OCI-M2 (cell line): Measurements from ENCODE around the gene CBLB.
"Not testable (repeated sequence)": the region's sequence is repeated elsewhere in the genome, so short reads cannot be mapped to it uniquely, and the experiment has no call there.

Experiments
- DNase-seq: peaks from one replicate; lab custom pipeline; 2025; ENCODE audit not compliant: unreplicated experiment; lab: John Stamatoyannopoulos, UW

Gene CBLB

GRCh38 chr3:105763659-105764036, 105.2 kb downstream of the CBLB start:
- DNase-seq: no peak

DNA sequence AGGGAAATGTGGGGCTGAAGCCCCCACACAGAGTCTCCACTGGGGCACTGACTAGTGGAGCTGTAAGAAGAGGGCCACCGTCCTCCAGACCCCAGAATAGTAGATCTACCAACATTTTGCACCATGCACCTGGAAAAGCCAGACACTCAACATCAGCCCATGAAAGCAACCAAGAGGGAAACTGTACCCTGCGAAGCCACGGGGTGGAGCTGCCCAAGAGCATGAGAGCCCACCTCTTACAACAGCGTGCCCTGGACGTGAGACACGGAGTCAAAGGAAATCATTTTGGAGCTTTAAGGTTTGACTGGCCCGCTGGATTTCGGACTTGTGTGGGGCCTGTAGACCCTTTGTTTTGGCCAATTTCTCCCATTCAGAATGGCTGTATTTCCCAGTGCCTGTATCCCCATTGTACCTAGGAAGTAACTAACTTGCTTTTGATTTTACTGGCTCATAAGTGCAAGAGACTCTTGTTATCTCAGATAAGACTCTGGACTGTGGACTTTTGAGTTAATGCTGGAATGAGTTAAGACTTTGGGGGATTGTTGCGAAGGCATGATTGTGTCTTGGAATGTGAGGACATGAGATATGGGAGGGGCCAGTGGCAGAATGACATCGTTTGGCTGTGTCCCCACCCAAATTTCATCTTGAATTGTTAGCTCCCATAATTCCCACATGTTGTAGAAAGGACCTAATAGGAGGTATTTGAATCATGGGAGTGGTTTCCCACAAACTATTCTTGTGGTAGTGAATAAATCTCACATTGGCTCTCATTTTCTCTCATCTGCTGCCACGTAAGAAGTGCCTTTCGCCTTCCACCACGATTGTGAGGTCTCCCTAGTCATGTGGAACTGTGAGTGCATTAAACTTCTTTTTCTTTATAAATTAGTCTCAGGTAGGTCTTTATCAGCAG, 105.8 kb downstream of the CBLB start:
- DNase-seq: no peak

GRCh38 chr3:105762214-105762613, 106.6 kb downstream of the CBLB start:
- not testable (repeated sequence) for DNase-seq

DNA sequence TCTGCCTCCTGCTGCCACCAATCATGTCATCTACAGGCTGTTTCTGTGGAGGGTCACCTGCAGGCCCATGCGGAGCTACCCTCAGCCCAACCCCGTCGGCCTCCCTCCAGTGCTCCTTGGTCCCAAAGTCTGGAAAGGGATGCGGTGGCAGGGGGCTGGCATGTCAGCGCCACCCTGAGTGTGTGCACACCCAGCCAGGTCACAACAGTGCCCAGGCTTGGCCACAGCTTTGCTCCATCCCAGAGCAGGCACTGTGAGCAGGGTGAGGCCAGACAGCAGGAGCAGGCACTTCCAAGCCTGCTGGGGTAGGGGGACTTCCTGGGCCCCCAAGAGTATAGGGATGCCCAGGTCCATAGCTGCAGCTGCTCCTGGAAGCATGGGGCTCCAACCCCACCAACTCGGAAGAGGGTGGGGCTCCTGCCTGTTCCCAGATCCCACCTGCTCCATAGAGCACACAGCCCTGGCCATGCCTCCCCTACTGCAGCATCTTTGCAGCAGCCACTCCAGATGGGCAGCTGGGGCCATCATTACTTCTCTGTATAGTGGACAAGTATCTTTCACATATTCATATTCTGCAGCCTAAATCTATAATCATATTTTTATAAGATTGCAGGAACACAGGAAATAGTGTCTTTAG, 109.3 kb downstream of the CBLB start:
- DNase-seq: no peak

- no peak for DNase-seq
Measured at GRCh38 chr3:105758451-105758850, 110.4 kb downstream of the CBLB start.

DNA sequence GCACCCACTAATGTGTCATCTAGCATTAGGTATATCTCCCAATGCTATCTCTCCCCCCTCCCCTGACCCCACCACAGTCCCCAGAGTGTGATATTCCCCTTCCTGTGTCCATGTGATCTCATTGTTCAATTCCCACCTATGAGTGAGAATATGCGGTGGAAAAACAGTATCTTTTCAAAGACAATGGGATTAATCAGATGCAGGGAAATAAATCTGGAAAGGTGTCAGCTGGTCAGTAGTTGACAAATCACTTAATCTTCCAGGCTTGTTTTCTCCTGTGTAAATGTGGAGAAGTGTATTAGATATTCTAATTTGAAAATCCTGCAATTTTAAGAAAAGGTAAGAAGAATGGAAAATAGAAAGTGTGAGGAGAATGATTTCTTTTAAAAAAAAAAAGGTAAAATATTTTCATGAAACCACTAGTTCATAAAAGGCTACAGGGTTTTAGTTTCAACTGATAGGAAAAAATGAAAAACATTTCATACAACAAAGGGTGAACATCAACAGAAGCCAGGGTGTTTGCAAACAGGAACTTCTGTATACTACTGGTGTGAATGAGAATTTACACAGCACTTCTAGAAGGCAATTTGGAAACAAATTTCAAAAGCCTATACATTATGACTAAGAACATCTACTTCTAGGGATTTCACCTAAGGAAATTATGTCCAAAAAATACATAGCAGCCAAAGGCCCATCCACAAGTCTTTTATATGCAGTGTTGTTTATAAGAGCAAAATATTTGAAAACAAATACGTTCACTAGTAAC, 113.5 kb downstream of the CBLB start:
- DNase-seq: no peak

DNA sequence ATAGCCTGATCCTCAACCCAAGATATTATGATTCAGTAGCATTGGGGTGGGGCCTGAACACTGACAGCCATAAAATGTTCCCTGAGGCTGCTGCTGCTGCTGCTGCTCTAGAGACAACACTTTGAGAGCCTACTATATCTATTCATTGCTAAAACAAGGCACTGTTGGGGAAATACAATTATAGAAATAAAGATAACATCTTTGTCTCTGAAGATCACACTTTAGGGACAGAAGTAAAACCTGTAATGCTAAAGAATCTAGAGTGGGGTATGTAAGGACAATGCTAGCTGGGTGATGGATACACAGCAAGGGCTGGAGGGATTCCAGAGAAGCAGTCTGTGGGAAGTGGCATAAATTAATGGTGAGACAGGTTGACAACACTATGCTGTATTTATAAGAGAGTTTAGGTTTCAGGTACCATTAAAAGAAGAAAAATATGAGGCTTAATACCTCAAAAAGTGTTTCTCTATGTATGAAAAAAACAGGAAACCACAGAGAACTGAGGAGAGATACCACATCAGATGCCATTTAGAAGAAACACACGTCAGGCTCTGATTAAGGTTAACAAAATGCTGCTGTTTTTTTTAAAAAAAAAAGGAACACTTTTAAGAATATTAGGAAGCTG, 115.9 kb downstream of the CBLB start:
- DNase-seq: no peak

- no peak for DNase-seq
Measured at GRCh38 chr3:105747696-105748095, 121.1 kb downstream of the CBLB start.

DNA sequence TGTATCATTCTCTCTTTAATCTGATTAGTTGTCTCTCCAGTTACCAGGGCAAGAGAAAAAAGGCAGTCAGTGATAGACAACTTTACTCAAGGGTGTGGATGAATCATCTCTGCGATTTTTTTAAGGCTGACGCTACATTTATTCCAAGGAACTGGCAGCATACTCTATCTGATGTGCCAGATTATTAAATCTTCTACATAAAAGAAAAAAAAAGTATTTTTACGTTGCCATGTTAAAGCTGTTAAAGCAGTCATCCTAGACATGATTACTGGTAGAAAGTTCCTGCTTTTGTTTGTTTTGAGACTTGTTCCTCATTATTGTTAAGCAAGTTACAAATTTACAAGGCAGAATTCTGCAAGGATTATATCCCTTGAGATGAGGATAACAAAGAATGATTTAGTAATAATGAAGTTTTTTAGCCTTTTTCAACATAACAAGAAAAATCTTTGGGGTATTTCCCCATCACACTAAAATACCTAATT, 121.7 kb downstream of the CBLB start:
- no peak for DNase-seq

GRCh38 chr3:105746231-105746996, 122.4 kb downstream of the CBLB start:
- no peak for DNase-seq

DNA sequence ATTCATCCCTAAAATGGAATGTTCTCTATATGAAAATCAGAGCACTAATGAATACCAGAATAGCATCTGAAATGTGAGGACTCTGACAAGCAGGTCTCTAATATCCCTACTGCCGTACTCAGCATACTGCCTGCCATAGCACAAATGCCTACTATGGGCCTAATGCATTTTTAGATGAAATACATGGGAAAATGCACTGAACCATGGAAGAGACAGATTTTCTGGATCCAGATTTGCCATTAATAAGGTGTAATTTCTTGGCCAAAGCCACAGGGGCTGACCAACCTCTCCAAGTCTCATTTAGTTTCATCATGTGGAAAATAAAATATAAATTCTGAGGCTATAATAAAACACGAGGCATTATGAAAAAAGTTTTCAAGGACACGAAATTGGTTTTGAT, 123.8 kb downstream of the CBLB start:
- no peak for DNase-seq

DNA sequence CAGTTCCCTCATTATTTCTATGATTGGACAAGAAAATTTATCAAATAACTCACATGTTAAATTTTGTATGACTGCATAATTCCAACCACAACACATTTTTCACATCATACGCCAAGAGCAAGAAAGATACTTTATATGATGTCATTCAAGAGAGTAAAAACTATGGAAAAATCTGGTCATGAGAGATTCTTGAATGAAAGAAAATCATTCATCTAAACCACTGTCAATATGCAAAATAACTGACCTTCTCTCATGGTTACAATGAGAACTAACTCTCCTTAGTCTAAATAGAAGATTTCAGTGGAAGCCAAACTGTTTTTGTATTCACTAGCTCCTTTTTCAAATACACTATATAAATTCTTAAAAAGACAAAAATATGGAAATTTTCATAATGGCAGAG, 124.6 kb downstream of the CBLB start:
- no peak for DNase-seq

DNA sequence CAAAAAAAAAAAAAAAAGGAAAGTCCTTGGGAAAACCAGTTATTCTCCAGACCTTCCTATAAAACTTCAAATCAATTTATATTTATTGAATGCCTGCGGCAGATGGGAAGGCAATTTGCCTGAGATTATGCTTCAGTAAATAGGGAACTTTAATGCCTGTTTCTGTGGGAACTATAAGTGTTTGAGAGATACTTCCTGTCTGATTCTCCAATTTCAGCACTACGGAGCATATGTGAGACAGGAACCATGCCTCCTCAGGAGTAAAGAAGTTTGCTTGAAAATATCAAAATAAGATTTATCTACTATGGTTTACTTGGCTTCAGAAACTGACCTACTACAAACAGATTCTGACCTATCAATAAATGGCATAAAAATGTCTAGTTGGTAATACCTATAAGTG, 135.5 kb downstream of the CBLB start:
- no peak for DNase-seq

DNA sequence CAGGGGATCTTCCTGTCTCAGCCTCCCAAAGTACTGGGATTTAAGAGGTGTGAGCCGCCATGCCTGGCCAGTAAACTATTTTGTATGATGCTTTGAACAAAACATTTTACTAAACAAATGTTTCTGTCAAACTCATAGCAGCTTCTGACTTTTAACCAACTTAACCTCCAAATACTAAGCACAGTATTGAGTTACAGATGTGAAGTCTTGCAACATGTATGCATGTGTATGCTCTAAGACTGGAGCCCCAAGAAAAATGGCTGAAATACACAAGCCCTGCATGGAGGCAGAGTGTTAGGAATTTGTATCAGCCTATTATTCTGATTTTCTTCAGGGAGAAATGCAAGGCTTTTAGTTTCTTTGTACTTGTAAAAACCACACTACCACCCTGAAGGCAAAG, 137.1 kb downstream of the CBLB start:
- DNase-seq: no peak

GRCh38 chr3:105730801-105731354, 137.9 kb downstream of the CBLB start:
- no peak for DNase-seq

- no peak for DNase-seq
Measured at GRCh38 chr3:105729667-105730066, 139.1 kb downstream of the CBLB start.

- no peak for DNase-seq
Measured at GRCh38 chr3:105728771-105729312, 140.0 kb downstream of the CBLB start.

DNA sequence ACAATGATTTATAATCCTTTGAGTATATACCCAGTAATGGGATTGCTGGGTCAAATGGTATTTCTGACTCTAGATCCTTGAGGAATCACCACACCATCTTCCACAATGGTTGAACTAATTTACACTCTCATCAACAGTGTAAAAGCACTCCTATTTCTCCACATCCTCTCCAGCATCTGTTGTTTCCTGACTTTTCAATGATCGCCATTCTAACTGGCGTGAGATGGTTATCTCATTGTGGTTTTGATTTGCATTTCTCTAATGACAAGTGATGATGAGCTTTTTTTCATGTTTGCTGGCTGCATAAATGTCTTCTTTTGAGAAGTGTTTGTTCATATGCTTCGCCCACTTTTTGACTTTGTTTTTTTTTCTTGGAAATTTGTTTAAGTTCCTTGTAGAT, 141.8 kb downstream of the CBLB start:
- not testable (repeated sequence) for DNase-seq

DNA sequence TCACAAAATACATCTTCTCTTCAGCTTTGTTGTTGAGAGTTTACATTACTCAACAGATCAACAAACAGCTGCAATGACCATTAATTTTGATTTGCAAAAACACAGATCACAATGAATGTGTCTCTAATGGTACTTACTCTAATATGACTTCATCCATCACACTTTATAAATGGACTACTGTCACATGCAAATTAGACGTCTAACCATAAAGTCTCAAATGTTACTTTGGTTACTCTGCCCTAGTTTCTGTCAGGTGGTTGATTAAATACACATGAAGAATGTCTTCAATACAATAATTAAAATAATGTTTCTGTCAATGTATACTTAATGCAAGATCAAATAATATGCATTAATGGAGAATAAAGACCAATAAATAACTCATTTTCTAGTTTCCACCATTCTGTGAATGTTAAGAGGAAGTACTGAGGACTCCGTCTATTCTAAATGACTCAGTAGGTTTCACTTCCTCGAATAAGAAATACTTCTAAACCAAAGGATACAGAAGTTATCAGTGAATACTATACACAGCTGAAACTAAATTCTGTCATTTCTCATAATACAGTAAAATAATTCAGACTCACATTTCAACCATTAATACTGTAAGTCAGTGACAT, 145.8 kb downstream of the CBLB start:
- no peak for DNase-seq
